ENCODE measurements around the gene MRRF. TPM values are rescaled to one million over a fixed set of nuclear protein-coding genes. Genes with fewer than 3 reads are reported as not detected.
"Not testable (repeated sequence)": the region's sequence is repeated elsewhere in the genome, so short reads cannot be mapped to it uniquely, and the experiment has no call there.

The MRRF gene
- total RNA-seq, 2 donors from 2014 or later, result 44.9 to 65.7 TPM

- peak; percentile 88 to 90 for ATAC-seq
- no peak overlapping the region for H3K27ac Mint-ChIP-seq
These were observed 86.1 kb downstream of the MRRF start for GRCh38 chr9:122350577-122351355.

GRCh38 chr9:122354536-122355199 is 90.0 kb downstream of the MRRF start:
- DNase-seq (ENCODE audit: low spot score in 2 of 2), result no peak
- H3K27ac Mint-ChIP-seq, result peak overlapping the region in 1 of 2 donors; percentile 40
- H3K36me3 Mint-ChIP-seq, result peaks cover 0 to 7% of the 10 kb centered on the region in 2 donors
- ATAC-seq, result no peak
- peaks cover 6 to 8% of the 10 kb centered on the region in 2 donors for H3K9me3 Mint-ChIP-seq

More at GRCh38 chr9:122350577-122351355, 86.1 kb downstream of the MRRF start:
- H3K36me3 Mint-ChIP-seq, result no peaks in the 10 kb centered on the region
- H3K9me3 Mint-ChIP-seq, result no peaks in the 10 kb centered on the region
- peak; percentile 67 to 84 for DNase-seq (ENCODE audit: low spot score in 2 of 2)

- H3K36me3 Mint-ChIP-seq, result peaks cover 0 to 7% of the 10 kb centered on the region in 2 donors
- peaks cover 6 to 8% of the 10 kb centered on the region in 2 donors for H3K9me3 Mint-ChIP-seq
- H3K27ac Mint-ChIP-seq, result no peak overlapping the region
- DNase-seq (ENCODE audit: low spot score in 2 of 2) (no peak), ATAC-seq (no peak)
These were observed 90.7 kb downstream of the MRRF start for GRCh38 chr9:122355336-122355875.

DNA sequence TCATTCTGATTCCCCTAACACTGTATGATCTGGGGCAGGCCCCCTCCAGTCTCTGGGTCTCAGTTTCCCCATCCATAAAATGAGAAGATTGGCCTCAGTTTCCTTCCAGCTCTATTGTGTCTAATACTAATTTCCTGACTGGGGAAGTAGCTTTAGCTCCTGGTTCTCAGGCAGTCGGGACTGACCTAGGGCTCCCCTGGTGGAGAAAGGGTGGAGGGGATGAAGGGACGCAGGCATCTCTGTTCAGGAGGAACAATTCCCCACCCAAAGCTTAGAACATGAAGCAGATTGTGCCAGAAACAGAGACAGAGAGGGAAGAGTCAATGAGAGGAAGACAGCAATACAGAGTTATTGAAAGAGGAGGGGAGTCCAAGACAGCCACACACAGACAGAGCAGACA is 91.9 kb downstream of the MRRF start:
- H3K36me3 Mint-ChIP-seq, result peaks cover 0 to 7% of the 10 kb centered on the region in 2 donors
- no peak overlapping the region for H3K27ac Mint-ChIP-seq
- peaks cover 6 to 8% of the 10 kb centered on the region in 2 donors for H3K9me3 Mint-ChIP-seq
- ATAC-seq (no peak), DNase-seq (ENCODE audit: low spot score in 2 of 2) (no peak)

DNA sequence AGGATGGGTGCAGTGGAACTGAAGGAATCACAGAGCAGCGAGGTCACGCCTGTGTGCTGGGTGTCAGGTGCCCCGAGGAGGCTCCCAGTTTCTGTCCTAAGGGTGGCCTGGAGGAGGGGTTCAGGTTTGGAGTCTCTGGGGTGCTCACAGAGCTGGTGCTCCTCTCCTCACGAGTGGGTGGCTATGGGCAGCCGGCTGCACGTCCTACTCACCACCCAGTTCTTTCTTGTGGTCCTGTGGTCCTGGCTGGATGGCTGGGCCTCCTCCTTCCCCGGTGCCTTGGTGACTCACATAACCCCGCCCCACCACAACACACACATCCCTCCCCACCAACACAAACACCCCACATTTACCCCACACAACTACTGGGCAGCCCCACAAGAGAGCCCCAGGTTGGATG is 96.2 kb downstream of the MRRF start:
- DNase-seq (ENCODE audit: low spot score in 2 of 2), result no peak
- H3K36me3 Mint-ChIP-seq, result peaks cover 0 to 7% of the 10 kb centered on the region in 2 donors
- ATAC-seq, result peak; percentile 11 to 35

GRCh38 chr9:122363131-122363530 is 98.4 kb downstream of the MRRF start:
- H3K36me3 Mint-ChIP-seq; ATAC-seq; H3K9me3 Mint-ChIP-seq; DNase-seq (ENCODE audit: low spot score in 2 of 2): not testable (repeated sequence)
- H3K27ac Mint-ChIP-seq, result peak overlapping the region in 1 of 2 donors; percentile 86

More for the DNA sequence above, 96.2 kb downstream of the MRRF start:
- Mint-ChIP-seq H3K9me3 (peaks cover 6 to 8% of the 10 kb centered on the region in 2 donors), H3K27ac (peak overlapping the region in 1 of 2 donors; percentile 18)

DNA sequence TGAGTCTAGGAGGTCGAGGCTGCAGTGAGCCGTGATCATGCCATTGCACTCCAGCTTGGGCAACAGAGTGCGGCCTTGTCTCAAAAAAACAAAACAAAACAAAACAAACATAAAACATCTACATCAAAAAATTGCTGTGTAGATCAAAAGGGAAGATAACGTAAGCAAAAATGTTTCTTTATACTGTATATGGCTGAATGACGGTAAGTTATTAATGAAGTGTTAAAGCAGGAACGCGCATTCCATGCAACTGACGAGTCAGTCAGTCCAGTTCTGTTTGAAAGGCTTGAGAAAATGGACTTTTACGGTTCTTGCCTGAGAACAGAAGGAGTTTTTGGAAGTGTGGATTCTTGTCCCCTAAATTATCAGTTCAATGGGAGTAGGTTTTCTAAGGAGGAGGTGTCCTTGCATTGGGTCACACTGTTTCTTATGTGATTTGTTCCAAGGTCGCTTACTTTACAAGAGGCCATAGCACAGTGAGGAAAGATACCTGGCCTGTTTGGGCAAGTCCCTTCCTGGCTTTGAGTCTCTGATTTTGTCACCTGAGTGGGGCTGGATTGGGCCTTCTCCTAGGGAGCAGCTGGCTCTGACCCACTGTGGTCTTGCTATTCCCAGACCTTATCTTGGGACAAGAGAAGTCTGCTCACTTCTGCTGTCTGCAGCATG is 99.6 kb downstream of the MRRF start:
- Mint-ChIP-seq H3K36me3 (no peaks in the 10 kb centered on the region), H3K27ac (no peak overlapping the region), H3K9me3 (peaks cover 4% of the 10 kb centered on the region in 2 donors)
- DNase-seq (ENCODE audit: low spot score in 2 of 2) (no peak), ATAC-seq (no peak)

GRCh38 chr9:122364783-122365150 is 100.1 kb downstream of the MRRF start:
- peaks cover 4% of the 10 kb centered on the region in 2 donors for H3K9me3 Mint-ChIP-seq
- no peak for ATAC-seq
- no peaks in the 10 kb centered on the region for H3K36me3 Mint-ChIP-seq
- no peak for DNase-seq (ENCODE audit: low spot score in 2 of 2)
- no peak overlapping the region for H3K27ac Mint-ChIP-seq

DNA sequence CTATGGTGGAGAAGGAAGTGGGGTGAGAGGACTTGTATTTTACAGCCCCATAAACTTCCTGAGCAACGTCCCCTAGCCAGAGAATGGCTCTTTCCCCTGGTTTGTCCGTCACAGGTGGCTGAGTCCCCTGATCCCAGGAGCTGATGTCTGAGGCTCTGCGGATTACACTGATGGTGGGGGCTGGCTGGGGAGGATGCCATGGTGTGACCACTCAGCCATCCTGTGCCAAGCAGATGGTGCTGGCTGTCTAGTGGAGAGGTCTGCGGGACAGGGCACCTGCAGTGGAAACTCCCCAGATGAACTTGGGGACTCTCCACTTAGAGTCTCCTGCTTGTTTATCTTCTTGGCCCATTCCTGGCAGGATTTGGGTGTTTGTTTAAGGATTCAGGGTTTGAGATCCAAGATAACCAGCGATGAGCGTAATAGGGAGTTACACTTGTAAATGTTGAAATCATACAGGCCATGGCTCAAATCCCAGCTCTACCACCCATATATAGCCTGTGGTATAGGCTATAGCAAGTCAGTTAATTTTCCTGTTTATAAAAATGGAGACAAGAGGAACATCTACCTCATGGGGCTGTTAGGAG is 101.5 kb downstream of the MRRF start:
- ATAC-seq, result no peak
- no peak for DNase-seq (ENCODE audit: low spot score in 2 of 2)
- peaks cover 4% of the 10 kb centered on the region in 2 donors for H3K9me3 Mint-ChIP-seq
- H3K27ac Mint-ChIP-seq, result no peak overlapping the region
- no peaks in the 10 kb centered on the region for H3K36me3 Mint-ChIP-seq

DNA sequence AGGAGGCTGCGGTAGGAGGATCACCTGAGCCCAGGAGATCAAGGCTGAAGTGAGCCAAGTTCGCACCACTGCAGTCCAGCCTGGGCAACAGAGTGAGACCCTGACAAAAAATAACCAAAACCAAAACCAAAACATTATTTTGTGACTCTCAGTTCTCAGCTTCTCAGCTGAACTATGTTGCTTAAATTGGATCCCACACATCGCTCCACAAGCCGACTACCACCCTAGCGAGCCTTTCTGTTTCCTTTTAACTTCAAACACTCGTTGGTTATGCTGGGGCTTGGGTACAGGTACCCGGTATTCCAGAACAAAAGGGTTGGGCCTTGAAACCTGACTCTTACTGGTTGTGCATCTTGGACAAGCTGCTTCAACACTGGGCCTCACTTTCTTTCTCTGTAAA is 102.4 kb downstream of the MRRF start:
- Mint-ChIP-seq H3K36me3 (no peaks in the 10 kb centered on the region), H3K9me3 (peaks cover 4% of the 10 kb centered on the region in 2 donors), H3K27ac (no peak overlapping the region)
- ATAC-seq (no peak), DNase-seq (ENCODE audit: low spot score in 2 of 2) (no peak)

- H3K27ac Mint-ChIP-seq, result no peak overlapping the region
- no peak for DNase-seq (ENCODE audit: low spot score in 2 of 2)
- peaks cover 4% of the 10 kb centered on the region in 2 donors for H3K9me3 Mint-ChIP-seq
- ATAC-seq, result no peak
- no peaks in the 10 kb centered on the region for H3K36me3 Mint-ChIP-seq
These were observed 103.2 kb downstream of the MRRF start for GRCh38 chr9:122367774-122368460.

DNA sequence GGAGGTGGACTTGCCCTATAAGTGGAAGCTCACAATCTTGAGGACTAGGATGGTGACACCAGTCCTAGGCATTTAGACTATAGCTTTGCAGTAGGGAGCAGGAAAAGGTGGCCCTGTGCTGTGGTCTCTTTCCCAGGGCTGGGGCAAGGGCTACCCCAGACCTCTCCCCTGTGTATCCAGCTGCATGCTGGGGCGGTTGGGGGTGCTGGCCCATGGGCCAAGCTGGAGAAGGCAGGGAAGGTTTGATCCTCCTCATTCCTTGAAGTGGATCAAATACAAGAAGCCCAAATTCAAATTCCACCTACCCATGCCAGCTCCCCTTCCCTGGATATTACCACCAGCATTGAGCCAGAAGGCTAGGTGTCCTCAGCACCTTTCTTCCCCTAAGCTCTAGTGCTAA is 104.0 kb downstream of the MRRF start:
- no peak for DNase-seq (ENCODE audit: low spot score in 2 of 2)
- no peak overlapping the region for H3K27ac Mint-ChIP-seq
- no peaks in the 10 kb centered on the region for H3K36me3 Mint-ChIP-seq
- H3K9me3 Mint-ChIP-seq, result peaks cover 4% of the 10 kb centered on the region in 2 donors
- no peak for ATAC-seq

GRCh38 chr9:122370303-122370702 is 105.6 kb downstream of the MRRF start:
- no peak overlapping the region for H3K27ac Mint-ChIP-seq
- H3K9me3 Mint-ChIP-seq, result peaks cover 4% of the 10 kb centered on the region in 2 donors
- no peaks in the 10 kb centered on the region for H3K36me3 Mint-ChIP-seq
- DNase-seq (ENCODE audit: low spot score in 2 of 2) (no peak), ATAC-seq (peak in 1 of 2 donors; percentile 16)

GRCh38 chr9:122370869-122371755 is 106.4 kb downstream of the MRRF start, which contains the start of gene PTGS1:
PTGS1 (plus strand) TSS chr9:122371024; CDS start chr9:122371085, 61 bp downstream.
- H3K9me3 Mint-ChIP-seq, result peaks cover 4% of the 10 kb centered on the region in 2 donors
- DNase-seq (ENCODE audit: low spot score in 2 of 2) (no peak), ATAC-seq (peak; percentile 56 to 68)
- no peak within 1 kb of the TSS for H3K27ac Mint-ChIP-seq
- H3K36me3 Mint-ChIP-seq, result no peaks in the 10 kb centered on the region

DNA sequence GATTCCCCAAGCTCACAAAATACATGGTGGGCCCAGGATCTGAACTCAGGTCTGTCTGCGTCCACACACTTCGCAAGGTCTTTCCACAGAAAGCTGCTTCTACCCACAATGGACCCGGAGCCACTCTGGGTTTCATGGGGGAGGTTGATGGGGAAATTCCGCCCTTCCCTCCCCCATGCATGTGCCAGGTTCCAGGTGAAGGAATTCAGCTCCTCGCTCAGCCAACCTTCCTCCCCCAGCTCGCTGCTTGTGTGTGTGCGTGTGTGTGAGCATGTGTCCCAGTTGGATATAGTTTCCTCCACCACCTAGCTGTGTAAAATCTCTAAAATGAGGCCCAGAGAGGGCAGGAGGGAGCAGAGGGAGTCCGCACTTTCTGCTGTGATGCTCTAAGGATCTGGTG is 107.2 kb downstream of the MRRF start:
- Mint-ChIP-seq H3K36me3 (no peaks in the 10 kb centered on the region), H3K27ac (no peak overlapping the region), H3K9me3 (peaks cover 4% of the 10 kb centered on the region in 2 donors)
- ATAC-seq (no peak), DNase-seq (ENCODE audit: low spot score in 2 of 2) (no peak)
